ENCODE measurements around the gene IMMP1L. TPM values are rescaled to one million over a fixed set of nuclear protein-coding genes. Genes with fewer than 3 reads are reported as not detected.

Gene IMMP1L
- total and polyA plus RNA-seq, 2 donors (not counting 3 experiments of a cell fraction or from before 2014, with no cell fraction given): 14.8 to 41.8 TPM

DNA sequence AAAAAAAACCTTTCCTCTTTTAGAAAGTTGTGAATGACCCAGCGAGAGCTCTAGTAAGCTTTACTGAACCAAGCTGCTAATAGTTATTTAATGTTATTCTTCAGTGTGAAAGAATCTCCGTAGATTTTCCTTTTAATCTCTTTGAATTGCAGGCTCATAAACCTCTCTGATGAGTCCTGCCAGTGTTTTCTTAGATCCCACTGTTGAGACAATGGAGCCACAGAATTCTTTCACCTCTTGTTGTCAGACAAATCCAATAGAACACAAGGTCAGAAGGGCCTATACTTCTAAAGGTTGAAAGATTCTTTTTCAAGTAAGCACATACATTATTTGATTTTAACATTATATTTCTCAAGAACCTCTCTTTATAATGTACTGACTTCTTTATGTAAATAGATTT, 87.6 kb downstream of the IMMP1L start:
- no peaks in the 10 kb centered on the region for H3K9me1 ChIP-seq (replicated peaks; ENCODE audit: control insufficient read depth, extremely low read depth, insufficient read depth, low read length)
- no peak overlapping the region for H3K4me2 ChIP-seq (ENCODE audit: insufficient read depth, low read length)
- H3K9me3 ChIP-seq (replicated peaks; ENCODE audit: control insufficient read depth, insufficient read depth, low read length): no peaks in the 10 kb centered on the region
- dilution Hi-C loops (cut with MboI; ENCODE audit: extremely low pct_ligation_motif_present, low sequenced_read_pairs) (no loop called here), intact Hi-C loops (cut with micrococcal nuclease) (no loop called here)
- no peak for DNase-seq (ENCODE audit: low read depth, low spot score)
- H3K27ac ChIP-seq (ENCODE audit: insufficient read depth, low read depth, low read length): no peak overlapping the region
- no peak overlapping the region for H3K4me3 ChIP-seq (replicated peaks in 1 of 3; ENCODE audit: insufficient read depth in 1 of 3, low read depth in 1 of 3, low read length in 3 of 3)
- CTCF ChIA-PET: interaction anchor here (0.5 to 0.9 kb wide), 3 partner anchors 72 to 537 kb away, joined by 3 read pairs; no protein-coding TSS in a partner anchor
- no peak overlapping the region for H2AFZ ChIP-seq (ENCODE audit: low read depth, low read length)
- TF ChIP-seq GATA2 (IDR thresholded peaks at IDR 0.05; ENCODE audit: insufficient read depth, insufficient read length, low read depth, low read length) (no peak), JUN (IDR thresholded peaks at IDR 0.05; ENCODE audit: borderline replicate concordance, insufficient read depth, insufficient read length, low read depth) (no peak)
- H3K4me1 ChIP-seq (ENCODE audit: control insufficient read depth, extremely low read depth, insufficient read depth, low read length): no peaks in the 10 kb centered on the region
- POLR2A ChIA-PET: no interaction called here
- H3K36me3 ChIP-seq (ENCODE audit: control insufficient read depth in 2 of 2, extremely low read depth in 1 of 2, insufficient read depth in 2 of 2, low read length in 2 of 2): no peaks in the 10 kb centered on the region
- FAIRE-seq: no peak
- BruUV-seq (replicated peaks): no TSS peak
- no peaks in the 10 kb centered on the region for H4K20me1 ChIP-seq (replicated peaks; ENCODE audit: control insufficient read depth, extremely low read depth, insufficient read depth, low read length)
- H3K27me3 ChIP-seq (ENCODE audit: control insufficient read depth in 2 of 2, insufficient read depth in 2 of 2, low read length in 2 of 2): no peaks in the 10 kb centered on the region
- no peak overlapping the region for H3K9ac ChIP-seq (replicated peaks; ENCODE audit: extremely low read depth, insufficient read depth, low read length)
- H3K79me2 ChIP-seq (ENCODE audit: control insufficient read depth, insufficient read depth, low read length): no peaks in the 10 kb centered on the region

DNA sequence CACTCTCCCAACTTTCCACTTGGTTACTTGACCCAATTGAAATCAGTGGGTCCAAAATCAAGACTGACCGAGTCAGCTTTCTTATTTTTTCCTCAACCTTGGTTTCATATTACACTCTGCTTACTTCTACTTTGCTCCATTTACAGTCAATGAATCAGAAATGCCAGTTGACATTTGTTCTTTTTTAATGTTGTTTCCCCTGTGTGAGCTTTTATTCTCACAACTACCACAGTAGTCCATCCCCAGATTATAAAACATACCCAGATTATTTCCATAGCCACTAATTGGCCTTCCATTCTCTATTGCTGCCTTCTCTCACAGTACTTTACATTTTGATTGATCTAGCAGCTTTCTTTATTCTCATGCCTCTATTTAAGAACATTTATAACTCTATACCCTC, 89.8 kb downstream of the IMMP1L start:
- POLR2A ChIA-PET: no interaction called here
- Histone ChIP-seq H4K20me1 (replicated peaks; ENCODE audit: control insufficient read depth, extremely low read depth, insufficient read depth, low read length) (no peaks in the 10 kb centered on the region), H3K9me1 (replicated peaks; ENCODE audit: control insufficient read depth, extremely low read depth, insufficient read depth, low read length) (peaks cover 3% of the 10 kb centered on the region), H3K36me3 (ENCODE audit: control insufficient read depth in 2 of 2, extremely low read depth in 1 of 2, insufficient read depth in 2 of 2, low read length in 2 of 2) (no peaks in the 10 kb centered on the region), H3K4me3 (replicated peaks in 1 of 3; ENCODE audit: insufficient read depth in 1 of 3, low read depth in 1 of 3, low read length in 3 of 3) (no peak overlapping the region), H3K9ac (replicated peaks; ENCODE audit: extremely low read depth, insufficient read depth, low read length) (no peak overlapping the region), H3K4me1 (ENCODE audit: control insufficient read depth, extremely low read depth, insufficient read depth, low read length) (no peaks in the 10 kb centered on the region), H3K9me3 (replicated peaks; ENCODE audit: control insufficient read depth, insufficient read depth, low read length) (no peaks in the 10 kb centered on the region), H3K27me3 (ENCODE audit: control insufficient read depth in 2 of 2, insufficient read depth in 2 of 2, low read length in 2 of 2) (no peaks in the 10 kb centered on the region), H3K79me2 (ENCODE audit: control insufficient read depth, insufficient read depth, low read length) (no peaks in the 10 kb centered on the region), H3K27ac (ENCODE audit: insufficient read depth, low read depth, low read length) (no peak overlapping the region), H2AFZ (ENCODE audit: low read depth, low read length) (no peak overlapping the region), H3K4me2 (ENCODE audit: insufficient read depth, low read length) (no peak overlapping the region)
- no TSS peak for BruUV-seq (replicated peaks)
- intact Hi-C loops (cut with micrococcal nuclease) (no loop called here), dilution Hi-C loops (cut with MboI; ENCODE audit: extremely low pct_ligation_motif_present, low sequenced_read_pairs) (no loop called here)
- TF ChIP-seq, protein P1, sequence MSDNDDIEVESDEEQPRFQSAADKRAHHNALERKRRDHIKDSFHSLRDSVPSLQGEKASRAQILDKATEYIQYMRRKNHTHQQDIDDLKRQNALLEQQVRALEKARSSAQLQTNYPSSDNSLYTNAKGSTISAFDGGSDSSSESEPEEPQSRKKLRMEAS (IDR thresholded peaks at IDR 0.05; ENCODE audit: insufficient read depth, insufficient read length): no peak
- TF ChIP-seq MYC (IDR thresholded peaks at IDR 0.05; ENCODE audit: low read depth, low read length): no peak
- TF ChIP-seq JUN (IDR thresholded peaks at IDR 0.05; ENCODE audit: borderline replicate concordance, insufficient read depth, insufficient read length, low read depth): no peak
- FAIRE-seq (no peak), DNase-seq (ENCODE audit: low read depth, low spot score) (no peak)
- CTCF ChIA-PET: interaction anchor here (1.0 to 1.1 kb wide), 2 partner anchors 15 to 22 kb away, joined by 3 to 4 read pairs; no protein-coding TSS in a partner anchor

Measured in endothelial cell of umbilical vein (primary cell).